Lung (tissue), 13 donors: Measurements from ENCODE around the gene RXFP3. TPM values are rescaled to one million over a fixed set of nuclear protein-coding genes. Genes with fewer than 3 reads are reported as not detected.

Source experiments
- ATAC-seq: fragments of 200-7000 bp; cut with Tn5 transposase; one replicate; pipeline ENCODE4 v1.9.1; 2020; ENCODE audit warnings: moderate number of reproducible peaks; ENCODE audit not compliant: insufficient read depth, low FRiP score
- DNase-seq, 3 donors: peaks; one replicate each; pipeline ENCODE4 v3.0.0-alpha.2; 2013 to 2017
- H3K27ac ChIP-seq, 2 donors: one replicate each; pipeline ENCODE4 v1.5.1; 2013; ENCODE audit warnings: mild to moderate bottlenecking in 2 of 2, moderate library complexity in 2 of 2, control low read depth in 1 of 2, inconsistent platforms in 1 of 2, low read depth in 1 of 2, low read length in 1 of 2
- H3K27me3 ChIP-seq, 3 donors: one replicate each; pipeline ENCODE4 v1.5.1; 2013; ENCODE audit warnings: low read length in 2 of 3; ENCODE audit not compliant: control insufficient read depth in 3 of 3, insufficient read depth in 3 of 3
- H3K36me3 ChIP-seq, 4 donors: one replicate each; pipeline ENCODE4 v1.5.1; 2013; ENCODE audit warnings: low read length in 4 of 4, mild to moderate bottlenecking in 1 of 4, moderate library complexity in 1 of 4; ENCODE audit not compliant: control insufficient read depth in 4 of 4, insufficient read depth in 4 of 4
- H3K4me1 ChIP-seq, 5 donors: one replicate each; pipeline ENCODE4 v1.5.1; 2013; ENCODE audit warnings: low read length in 5 of 5, mild to moderate bottlenecking in 2 of 5, moderate library complexity in 1 of 5; ENCODE audit not compliant: control insufficient read depth in 5 of 5, insufficient read depth in 5 of 5
- H3K4me3 ChIP-seq: one replicate; pipeline ENCODE4 v1.5.1; 2013; ENCODE audit warnings: mild to moderate bottlenecking, control low read depth, moderate library complexity
- H3K9ac ChIP-seq, 2 donors: one replicate each; pipeline ENCODE4 v1.5.1; 2013; ENCODE audit warnings: low read length in 2 of 2, control low read depth in 1 of 2; ENCODE audit not compliant: insufficient read depth in 1 of 2
- H3K9me3 ChIP-seq, 4 donors: one replicate each; pipeline ENCODE4 v1.5.1; 2013; ENCODE audit warnings: low read length in 3 of 4, mild to moderate bottlenecking in 1 of 4, moderate library complexity in 1 of 4; ENCODE audit not compliant: control insufficient read depth in 4 of 4, insufficient read depth in 3 of 4
- CTCF ChIP-seq: IDR thresholded peaks from 2 replicates; pipeline ENCODE4 v1.5.1; 2012; ENCODE audit warnings: mild to moderate bottlenecking; ENCODE audit errors: control extremely low read depth, extremely low read depth
- WGBS, 2 donors: extraction: QIAGEN DNeasy Blood & Tissue Kit; methylation state at CpG; one replicate each; pipeline ENCODE4 v1.1.7; 2013; 5-methylcytosine and 5-hydroxymethylcytosine counted together
- polyA plus RNA-seq, 2 donors: library from polyadenylated mRNA; stranded (reverse); fragments of 200-250 nt; gene quantifications; one replicate each; pipeline ENCODE4 v1.2.1, GENCODE V29; 2013
- small RNA-seq: library from RNA; depleted of rRNA; stranded (forward); fragments of <200 nt; gene quantifications from one replicate; pipeline ENCODE3, GENCODE V24; 2014; ENCODE audit warnings: low replicate concordance
- total RNA-seq, 2 donors: library from RNA; depleted of rRNA in 1 of 2; stranded (reverse); fragments of >200 nt in 1 of 2; gene quantifications; one replicate each; pipeline ENCODE4 v1.2.1, GENCODE V29; 2014 to 2021
- donor health status: control.
- donor health status: control.
- donor health status: Bipolar disorder and iron deficiency.
- donor health status: healthy.
- donor health status: DM: yes; HTN: yes; CAD: no.

RXFP3 gene
- total and polyA plus RNA-seq, 4 donors: 0.26 TPM; not detected in 3

DNA sequence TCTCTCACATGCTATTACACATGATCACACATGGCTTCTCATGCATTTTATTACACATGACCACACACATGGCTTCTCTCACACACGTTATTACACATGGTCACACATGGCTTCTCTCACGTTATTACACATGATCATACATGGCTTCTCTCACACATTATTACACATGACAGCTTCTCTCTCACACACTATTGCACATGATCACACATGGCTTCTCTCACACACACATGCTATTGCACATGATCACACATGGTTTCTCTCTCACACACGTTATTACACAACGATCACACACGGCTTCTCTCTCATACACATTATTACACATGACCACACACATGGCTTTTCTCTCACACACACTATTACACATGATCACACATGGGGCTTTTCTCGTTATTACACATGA is 49.3 kb downstream of the RXFP3 start:
- no peak for ATAC-seq
- WGBS, 2 donors: 96% methylated on average over 6 of the region's 6 CpGs
- no peak overlapping the region for H3K4me3 ChIP-seq
- no peak for TF ChIP-seq CTCF
- peaks cover 0 to 12% (median 8%) of the 10 kb centered on the region in 4 donors for H3K36me3 ChIP-seq
- H3K9me3 ChIP-seq: no peaks in the 10 kb centered on the region
- no peaks in the 10 kb centered on the region for H3K27me3 ChIP-seq
- no peak for DNase-seq
- H3K27ac ChIP-seq: no peak overlapping the region
- H3K4me1 ChIP-seq: peaks cover 0 to 7% (median 0%) of the 10 kb centered on the region in 5 donors
- H3K9ac ChIP-seq: no peak overlapping the region

Small RNA genes lying within 50 kb of the gene (small RNA-seq; reads per million reads assigned to genes)
- gene RNU6-923P: not detected

Other genes starting within 250 kb of the RXFP3 start
- gene ADAMTS12, start 44.4 kb upstream of the RXFP3 start, total RNA-seq: 10 to 100 TPM in 1 of 2 donors, 1 to 10 TPM in 1; 4.8 to 55.1 TPM
- gene ADAMTS12, start 44.4 kb upstream of the RXFP3 start, polyA plus RNA-seq: 1 to 10 TPM; 1.3 to 3.7 TPM
- under 1 TPM in 1 of 2 donors, not detected in 1; 0.40 TPM for gene SLC45A2, start 48.3 kb downstream of the RXFP3 start, total RNA-seq
- under 1 TPM in 1 of 2 donors, not detected in 1; 0.03 TPM for gene SLC45A2, start 48.3 kb downstream of the RXFP3 start, polyA plus RNA-seq
- 10 to 100 TPM in 1 of 2 donors, 1 to 10 TPM in 1; 9.0 to 16.1 TPM for gene AMACR, start 71.7 kb downstream of the RXFP3 start, total RNA-seq
- 1 to 10 TPM; 5.9 to 7.4 TPM for gene AMACR, start 71.7 kb downstream of the RXFP3 start, polyA plus RNA-seq
- 10 to 100 TPM in 1 of 2 donors, 1 to 10 TPM in 1; 2.7 to 20.3 TPM for gene C1QTNF3, start 106.8 kb downstream of the RXFP3 start, total RNA-seq
- gene C1QTNF3, start 106.8 kb downstream of the RXFP3 start, polyA plus RNA-seq: 1 to 10 TPM in 1 of 2 donors, under 1 TPM in 1; 0.92 to 5.1 TPM